ENCODE data around the gene SKOR1.

Gene SKOR1

DNA sequence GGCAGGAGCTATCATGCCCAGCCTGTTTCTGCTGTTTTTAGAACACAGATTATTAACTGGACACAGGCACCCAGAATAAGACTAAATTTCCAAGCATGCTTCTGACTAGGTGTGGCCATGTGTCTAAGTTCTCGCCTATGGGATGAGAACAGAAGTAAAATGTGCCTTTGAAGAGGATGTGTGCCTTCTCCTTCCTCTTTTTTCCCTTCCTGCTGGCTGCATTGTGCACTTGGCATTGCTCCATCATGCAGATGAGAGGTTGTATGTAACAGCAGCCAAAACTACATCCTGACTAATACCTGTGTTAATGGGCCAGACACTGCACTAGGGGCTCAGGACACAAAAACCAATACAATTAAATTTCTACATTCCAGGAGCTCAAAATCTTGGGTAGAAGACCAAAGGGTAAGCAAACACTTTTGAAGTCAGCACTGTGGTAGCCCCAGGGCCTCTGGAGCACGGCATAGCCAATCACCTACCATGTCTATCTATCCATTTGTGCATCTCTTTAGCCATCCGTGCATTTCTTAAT, 55.4 kb downstream of the SKOR1 start:
- H3K4me3 ChIP-seq (ENCODE audit: low read length) = no peak overlapping the region
- no peak for TF ChIP-seq ZNF274 (IDR thresholded peaks at IDR 0.05; ENCODE audit: low read depth, low read length)

DNA sequence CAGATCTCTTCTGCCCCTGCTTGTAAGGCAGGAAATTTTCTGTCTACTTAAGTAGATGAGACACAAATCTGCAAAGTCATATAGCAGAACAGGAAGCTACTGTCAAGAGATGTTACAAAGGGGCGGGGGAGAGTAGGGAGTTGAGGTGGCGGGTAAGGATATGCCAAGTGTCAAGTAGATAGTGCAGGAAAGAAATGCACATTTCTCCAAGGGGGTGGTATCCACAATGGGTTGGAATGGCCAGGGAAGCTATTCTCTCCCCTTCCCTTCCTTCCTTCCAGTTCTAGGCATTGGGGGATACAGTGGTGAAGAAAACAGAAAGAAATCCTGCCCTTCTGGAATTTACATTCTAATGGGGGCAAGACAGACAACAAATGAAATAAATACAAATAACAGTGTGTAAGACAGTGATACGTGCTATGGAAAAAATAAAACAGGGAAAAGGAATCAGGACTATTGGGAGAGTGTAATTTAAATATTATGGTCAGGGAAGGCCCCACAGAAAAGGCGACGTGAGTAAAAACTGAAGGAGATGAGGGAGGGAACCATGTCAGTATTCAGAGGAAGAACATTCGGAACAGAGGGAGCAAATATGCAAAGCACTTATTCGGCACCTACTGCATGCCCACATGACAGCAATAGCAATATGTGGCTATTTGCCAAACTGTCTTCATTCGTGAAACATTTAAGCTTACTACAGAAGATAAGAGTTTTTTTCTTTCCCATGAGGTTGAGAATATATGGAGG, 57.4 kb downstream of the SKOR1 start:
- H3K4me3 ChIP-seq (ENCODE audit: low read length) = no peak overlapping the region
- TF ChIP-seq ZNF274 (IDR thresholded peaks at IDR 0.05; ENCODE audit: low read depth, low read length) = no peak

DNA sequence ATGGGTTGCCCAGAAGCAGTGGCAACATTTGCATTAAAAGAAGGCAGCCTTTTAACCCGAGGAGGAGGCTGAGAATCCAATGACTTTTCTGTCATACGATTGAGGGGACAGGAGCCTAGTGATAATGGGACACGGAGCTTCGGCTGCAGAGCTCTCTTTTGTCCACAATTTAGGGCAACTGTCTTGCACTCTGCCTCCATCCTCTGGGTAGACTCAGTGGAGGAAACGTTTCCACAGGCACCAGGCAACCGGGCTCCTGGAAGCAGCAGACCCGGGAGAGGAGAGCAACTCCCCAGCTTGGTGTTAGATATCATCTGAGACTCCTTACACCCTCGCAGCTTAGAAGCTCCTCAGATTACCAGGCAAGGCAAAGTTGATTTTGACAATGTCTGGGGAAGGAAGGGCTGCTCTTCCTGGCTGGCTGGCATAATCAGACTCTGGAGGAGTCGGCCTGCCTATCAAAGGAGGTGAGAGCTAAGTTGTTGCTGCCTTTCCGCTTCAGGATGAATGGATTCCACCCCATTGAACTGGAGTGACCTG, 58.0 kb downstream of the SKOR1 start:
- no peak overlapping the region for H3K4me3 ChIP-seq (ENCODE audit: low read length)
- TF ChIP-seq ZNF274 (IDR thresholded peaks at IDR 0.05; ENCODE audit: low read depth, low read length) = no peak

DNA sequence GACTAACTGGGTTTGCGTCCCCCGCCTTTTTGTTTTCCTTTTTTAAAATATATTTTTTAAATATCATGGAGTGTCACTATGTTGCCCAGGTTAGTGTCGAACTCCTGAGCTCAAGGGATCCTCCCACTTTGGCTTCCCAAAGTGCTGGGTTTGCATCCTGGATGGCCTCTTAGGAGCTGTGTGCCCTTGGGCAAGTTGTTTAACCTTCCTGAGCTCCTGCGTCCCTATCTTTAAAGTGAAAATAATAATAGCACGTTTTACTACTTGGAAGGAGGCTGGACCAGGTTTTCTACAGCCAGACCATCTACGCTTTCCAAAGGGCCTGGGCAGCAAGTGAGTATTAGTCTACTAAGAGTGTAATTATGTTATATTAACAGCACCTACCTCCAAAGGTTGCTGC, 58.7 kb downstream of the SKOR1 start:
- no peak overlapping the region for H3K4me3 ChIP-seq (ENCODE audit: low read length)
- no peak for TF ChIP-seq ZNF274 (IDR thresholded peaks at IDR 0.05; ENCODE audit: low read depth, low read length)
